Calu3 (cell line): Measurements from ENCODE around the gene CERK. TPM values are rescaled to one million over a fixed set of nuclear protein-coding genes. Genes with fewer than 3 reads are reported as not detected.

ENCODE experiments used
- BruUV-seq: library from RNA; stranded (reverse); fragments of 400-500 nt; replicated peaks from 2 replicates; lab custom pipeline; 2021; lab: Mats Ljungman, UMichigan
- CTCF ChIA-PET: fragments of 300-600 bp; sonication (Branson Sonifier 250); formaldehyde crosslinking; loops from one replicate; lab custom pipeline; 2022; ENCODE audit warnings: antibody characterized with exemption; lab: Charles Lee
- DNase-seq: peaks from one replicate; pipeline ENCODE4 v3.0.0; 2022
- H3K27ac Mint-ChIP-seq: one replicate; pipeline ENCODE4 v1.8.0; 2022; ENCODE audit warnings: mixed read lengths; ENCODE audit not compliant: unreplicated experiment
- H3K27me3 Mint-ChIP-seq: one replicate; pipeline ENCODE4 v1.8.0; 2022; ENCODE audit warnings: mixed read lengths; ENCODE audit not compliant: unreplicated experiment
- H3K36me3 Mint-ChIP-seq: one replicate; pipeline ENCODE4 v1.8.0; 2022; ENCODE audit warnings: mild to moderate bottlenecking, moderate library complexity, mixed read lengths; ENCODE audit not compliant: insufficient read depth, unreplicated experiment
- H3K4me1 Mint-ChIP-seq: one replicate; pipeline ENCODE4 v1.8.0; 2022; ENCODE audit warnings: mild to moderate bottlenecking, low read depth, mixed read lengths; ENCODE audit not compliant: unreplicated experiment
- H3K4me3 Mint-ChIP-seq: one replicate; pipeline ENCODE4 v1.8.0; 2022; ENCODE audit warnings: mild to moderate bottlenecking, low read depth, moderate library complexity, mixed read lengths; ENCODE audit not compliant: unreplicated experiment
- H3K9me3 Mint-ChIP-seq: one replicate; pipeline ENCODE4 v1.8.0; 2022; ENCODE audit warnings: low read depth, mixed read lengths; ENCODE audit not compliant: unreplicated experiment
- intact Hi-C: fragments of 100-400 bp; cut with micrococcal nuclease; formaldehyde crosslinking; loops from one replicate; pipeline ENCODE4 v1.10.0; 2022; ENCODE audit not compliant: unreplicated experiment
- total RNA-seq: library from RNA; stranded (reverse); gene quantifications from 2 replicates; pipeline ENCODE4 v1.2.3, GENCODE V29; 2022
- TF ChIP-seq, protein P1 (sequence below): fragments of 200-600 bp; IDR thresholded peaks from one replicate; pipeline ENCODE4 v1.8.0; 2022; ENCODE audit warnings: antibody characterized with exemption; ENCODE audit not compliant: unreplicated experiment

The CERK gene
- total RNA-seq, 1 experiment from 2014 or later: 25.0 TPM

DNA sequence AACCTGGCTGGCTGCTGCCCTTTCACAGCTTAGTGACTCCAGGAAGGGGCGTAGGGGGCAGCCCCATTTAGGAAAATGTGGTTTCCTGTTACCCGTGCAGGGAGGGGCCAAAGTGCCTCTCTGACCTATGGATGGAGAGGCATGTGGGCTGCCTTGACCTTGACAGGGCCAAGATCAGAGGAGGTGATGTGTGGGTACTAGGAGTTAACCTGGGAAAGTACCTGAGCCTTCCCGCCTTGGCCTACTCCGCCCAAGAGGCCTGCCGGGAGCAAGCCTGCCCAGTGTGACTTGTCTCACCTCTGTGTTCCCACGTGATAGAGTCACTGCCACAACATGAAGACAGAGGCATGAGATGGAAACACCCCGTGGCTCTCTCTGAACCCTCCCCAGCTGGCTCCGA is 84.5 kb downstream of the CERK start:
- Mint-ChIP-seq H3K4me3 (no peak overlapping the region), H3K9me3 (no peaks in the 10 kb centered on the region), H3K36me3 (peaks cover 9% of the 10 kb centered on the region), H3K4me1 (peaks cover 16% of the 10 kb centered on the region), H3K27ac (no peak overlapping the region), H3K27me3 (no peaks in the 10 kb centered on the region)
- TF ChIP-seq, protein P1, sequence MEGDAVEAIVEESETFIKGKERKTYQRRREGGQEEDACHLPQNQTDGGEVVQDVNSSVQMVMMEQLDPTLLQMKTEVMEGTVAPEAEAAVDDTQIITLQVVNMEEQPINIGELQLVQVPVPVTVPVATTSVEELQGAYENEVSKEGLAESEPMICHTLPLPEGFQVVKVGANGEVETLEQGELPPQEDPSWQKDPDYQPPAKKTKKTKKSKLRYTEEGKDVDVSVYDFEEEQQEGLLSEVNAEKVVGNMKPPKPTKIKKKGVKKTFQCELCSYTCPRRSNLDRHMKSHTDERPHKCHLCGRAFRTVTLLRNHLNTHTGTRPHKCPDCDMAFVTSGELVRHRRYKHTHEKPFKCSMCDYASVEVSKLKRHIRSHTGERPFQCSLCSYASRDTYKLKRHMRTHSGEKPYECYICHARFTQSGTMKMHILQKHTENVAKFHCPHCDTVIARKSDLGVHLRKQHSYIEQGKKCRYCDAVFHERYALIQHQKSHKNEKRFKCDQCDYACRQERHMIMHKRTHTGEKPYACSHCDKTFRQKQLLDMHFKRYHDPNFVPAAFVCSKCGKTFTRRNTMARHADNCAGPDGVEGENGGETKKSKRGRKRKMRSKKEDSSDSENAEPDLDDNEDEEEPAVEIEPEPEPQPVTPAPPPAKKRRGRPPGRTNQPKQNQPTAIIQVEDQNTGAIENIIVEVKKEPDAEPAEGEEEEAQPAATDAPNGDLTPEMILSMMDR: no peak
- BruUV-seq: no TSS peak
- CTCF ChIA-PET: interaction anchor here (1.4 kb wide), 1 partner anchor 90 kb away, joined by 9 read pairs; no protein-coding TSS in a partner anchor
- no peak for DNase-seq
- intact Hi-C loops: no loop called here

- Mint-ChIP-seq H3K9me3 (peaks cover 7% of the 10 kb centered on the region), H3K4me1 (peaks cover 16% of the 10 kb centered on the region), H3K36me3 (peaks cover 9% of the 10 kb centered on the region), H3K27me3 (no peaks in the 10 kb centered on the region), H3K4me3 (no peak overlapping the region), H3K27ac (no peak overlapping the region)
- DNase-seq: no peak
- BruUV-seq: no TSS peak
- intact Hi-C loops: no loop called here
- TF ChIP-seq, protein P1: no peak
- CTCF ChIA-PET: interaction anchor here (1.4 kb wide), 1 partner anchor 89 kb away, joined by 9 read pairs; no protein-coding TSS in a partner anchor
These were observed 85.2 kb downstream of the CERK start for GRCh38 chr22:46652847-46653331.

DNA sequence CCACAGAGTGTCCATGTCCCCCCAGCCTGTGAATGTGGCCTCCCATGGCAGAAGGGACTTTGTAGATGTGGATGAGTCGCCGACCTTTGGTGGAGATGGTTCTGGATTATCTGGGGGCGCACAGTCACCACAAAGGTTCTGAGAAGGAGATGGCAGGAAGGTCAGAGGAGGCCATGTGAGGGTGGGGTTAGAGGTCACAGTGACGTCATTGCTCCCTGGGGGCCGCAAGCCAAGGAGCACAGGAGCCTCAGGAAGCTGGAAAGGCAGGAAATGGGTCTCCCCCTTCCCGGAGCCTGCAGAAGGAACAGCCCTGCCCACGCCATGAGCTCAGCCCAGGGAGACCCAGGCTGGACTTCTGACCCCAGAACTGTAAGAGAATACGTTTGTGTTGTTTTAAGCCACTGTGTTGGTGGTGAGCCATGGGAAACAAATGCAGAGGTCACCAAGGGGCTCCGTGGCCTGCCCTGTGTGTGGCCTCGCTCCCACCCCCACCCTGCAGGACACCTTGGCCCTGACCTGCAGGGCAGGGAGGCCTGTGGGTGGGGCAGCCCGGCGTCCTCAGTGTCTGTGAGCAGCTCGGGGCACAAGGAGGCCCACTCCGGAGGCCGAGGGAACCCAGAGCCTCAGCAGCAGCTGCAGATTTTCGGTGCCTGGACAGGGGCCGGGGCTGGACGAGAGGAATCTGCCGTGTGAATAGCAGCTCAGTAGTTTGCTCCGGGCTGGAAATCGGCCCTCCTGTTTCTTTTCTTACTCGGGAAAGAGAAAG is 85.8 kb downstream of the CERK start:
- no peak for DNase-seq
- no peak overlapping the region for H3K4me3 Mint-ChIP-seq
- peaks cover 16% of the 10 kb centered on the region for H3K4me1 Mint-ChIP-seq
- CTCF ChIA-PET: interaction anchor here (1.4 kb wide), 1 partner anchor 89 kb away, joined by 9 read pairs; no protein-coding TSS in a partner anchor
- intact Hi-C loops: no loop called here
- H3K27ac Mint-ChIP-seq: no peak overlapping the region
- H3K27me3 Mint-ChIP-seq: no peaks in the 10 kb centered on the region
- peaks cover 9% of the 10 kb centered on the region for H3K36me3 Mint-ChIP-seq
- H3K9me3 Mint-ChIP-seq: peaks cover 8% of the 10 kb centered on the region
- no TSS peak for BruUV-seq
- TF ChIP-seq, protein P1: no peak

GRCh38 chr22:46651316-46651715 is 86.7 kb downstream of the CERK start:
- Mint-ChIP-seq H3K36me3 (peaks cover 9% of the 10 kb centered on the region), H3K4me1 (peaks cover 23% of the 10 kb centered on the region), H3K9me3 (peaks cover 8% of the 10 kb centered on the region), H3K27ac (no peak overlapping the region), H3K4me3 (no peak overlapping the region), H3K27me3 (no peaks in the 10 kb centered on the region)
- CTCF ChIA-PET: no interaction called here
- no TSS peak for BruUV-seq
- TF ChIP-seq, protein P1: no peak
- intact Hi-C loops: no loop called here
- DNase-seq: no peak
